ENCODE data around the gene TNKS1BP1. TPM values are rescaled to one million over a fixed set of nuclear protein-coding genes. Genes with fewer than 3 reads are reported as not detected.

TNKS1BP1 gene
- total RNA-seq, 1 donor from 2014 or later = 122 TPM

DNA sequence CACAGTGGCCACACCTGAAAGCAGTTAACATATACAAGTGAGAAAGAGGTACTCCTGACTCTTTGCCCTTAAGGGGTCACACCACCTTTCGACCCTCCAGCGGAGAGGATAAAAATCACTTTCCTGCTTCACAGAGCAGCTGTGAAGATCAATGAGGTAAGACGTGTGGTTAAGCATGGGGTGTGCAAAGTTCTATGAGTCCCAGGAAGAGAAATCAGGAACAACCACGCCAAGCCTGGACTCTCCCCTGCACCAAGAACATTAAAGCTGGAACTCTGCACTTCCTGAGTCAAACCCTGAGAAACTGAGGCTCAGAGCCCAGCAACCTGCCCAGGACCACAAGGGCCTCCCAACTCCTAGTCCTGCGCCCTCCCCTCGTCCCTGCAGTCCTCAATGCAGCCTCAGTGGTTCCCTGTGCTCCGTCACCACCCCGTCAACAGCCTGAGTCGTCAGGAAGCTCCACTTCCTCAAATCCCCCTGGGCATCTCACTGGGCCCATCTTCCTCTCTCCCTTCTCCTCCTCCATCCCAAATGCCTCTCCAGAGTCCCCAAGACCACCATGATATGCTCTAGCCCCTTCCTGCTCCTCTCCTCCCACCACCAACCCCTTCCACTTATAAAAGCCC, 17.7 kb downstream of the TNKS1BP1 start:
- TF ChIP-seq, protein P1, sequence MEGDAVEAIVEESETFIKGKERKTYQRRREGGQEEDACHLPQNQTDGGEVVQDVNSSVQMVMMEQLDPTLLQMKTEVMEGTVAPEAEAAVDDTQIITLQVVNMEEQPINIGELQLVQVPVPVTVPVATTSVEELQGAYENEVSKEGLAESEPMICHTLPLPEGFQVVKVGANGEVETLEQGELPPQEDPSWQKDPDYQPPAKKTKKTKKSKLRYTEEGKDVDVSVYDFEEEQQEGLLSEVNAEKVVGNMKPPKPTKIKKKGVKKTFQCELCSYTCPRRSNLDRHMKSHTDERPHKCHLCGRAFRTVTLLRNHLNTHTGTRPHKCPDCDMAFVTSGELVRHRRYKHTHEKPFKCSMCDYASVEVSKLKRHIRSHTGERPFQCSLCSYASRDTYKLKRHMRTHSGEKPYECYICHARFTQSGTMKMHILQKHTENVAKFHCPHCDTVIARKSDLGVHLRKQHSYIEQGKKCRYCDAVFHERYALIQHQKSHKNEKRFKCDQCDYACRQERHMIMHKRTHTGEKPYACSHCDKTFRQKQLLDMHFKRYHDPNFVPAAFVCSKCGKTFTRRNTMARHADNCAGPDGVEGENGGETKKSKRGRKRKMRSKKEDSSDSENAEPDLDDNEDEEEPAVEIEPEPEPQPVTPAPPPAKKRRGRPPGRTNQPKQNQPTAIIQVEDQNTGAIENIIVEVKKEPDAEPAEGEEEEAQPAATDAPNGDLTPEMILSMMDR (conservative IDR thresholded peaks at IDR 0.05) = no peak
- peaks cover 55% of the 10 kb centered on the region for H3K4me1 Mint-ChIP-seq (ENCODE audit: unreplicated experiment)
- no peaks in the 10 kb centered on the region for H3K27me3 Mint-ChIP-seq
- H3K4me3 Mint-ChIP-seq = peak overlapping the region; percentile 14
- DNase-seq (ENCODE audit: extremely low spot score, unreplicated experiment) = no peak
- H3K27ac Mint-ChIP-seq = no peak overlapping the region
- H3K36me3 Mint-ChIP-seq = peaks cover 46% of the 10 kb centered on the region
- H3K9me3 Mint-ChIP-seq = no peaks in the 10 kb centered on the region

DNA sequence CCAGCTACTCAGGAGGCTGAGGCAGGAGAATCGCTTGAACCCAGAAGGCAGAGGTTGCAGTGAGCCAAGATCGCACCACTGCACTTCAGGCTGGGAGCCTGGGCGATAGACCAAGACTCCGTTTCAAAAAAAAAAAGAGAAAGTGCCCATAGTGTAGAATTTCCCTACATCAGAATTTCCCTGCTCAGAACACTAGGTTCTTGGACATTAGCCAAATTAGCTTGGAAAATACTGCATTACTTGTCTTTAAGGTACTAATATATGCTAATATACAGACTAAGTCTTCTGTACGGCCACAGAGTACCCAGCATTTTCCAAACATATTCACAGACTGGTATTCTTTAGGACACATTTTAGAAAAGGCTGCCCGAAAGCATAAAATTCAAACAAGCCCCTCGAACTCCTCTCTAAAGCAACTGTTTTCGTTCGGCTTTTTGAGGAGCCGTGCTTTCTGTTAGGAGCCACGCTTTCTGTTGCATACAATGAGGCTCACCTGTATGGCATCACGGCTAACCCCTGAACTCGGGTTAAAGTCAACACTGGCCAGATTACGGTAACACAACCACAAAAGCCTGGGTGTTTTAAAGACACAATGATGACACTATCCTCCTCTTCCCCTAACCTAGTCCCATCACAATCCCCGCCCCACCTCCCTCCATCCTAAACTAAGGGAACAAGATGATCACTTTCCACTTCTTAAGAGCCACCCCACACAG, 18.4 kb downstream of the TNKS1BP1 start:
- TF ChIP-seq, protein P1 (conservative IDR thresholded peaks at IDR 0.05) = no peak

DNA sequence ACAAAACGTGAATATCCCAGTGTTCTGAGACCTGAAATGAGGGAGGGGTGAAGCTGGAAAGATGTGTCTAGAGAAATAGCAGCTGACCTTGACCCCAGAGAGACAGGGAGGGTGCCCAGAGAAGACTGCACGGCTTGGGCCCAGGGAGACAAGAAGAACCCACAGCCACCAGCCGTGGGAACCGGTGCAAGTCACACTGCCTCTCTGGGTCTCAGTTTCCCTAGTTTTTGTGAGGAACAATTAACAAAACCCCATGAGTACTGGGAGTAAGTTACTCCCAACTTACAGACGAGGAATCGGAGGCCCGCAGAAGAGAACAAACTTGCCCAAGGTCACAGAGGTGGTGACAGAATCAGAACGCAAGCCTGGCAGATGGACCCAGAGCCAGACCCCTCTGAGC, 19.2 kb downstream of the TNKS1BP1 start:
- TF ChIP-seq, protein P1 (conservative IDR thresholded peaks at IDR 0.05) = no peak
- no peak for DNase-seq (ENCODE audit: extremely low spot score, unreplicated experiment)
- no peak overlapping the region for H3K27ac Mint-ChIP-seq
- H3K9me3 Mint-ChIP-seq = no peaks in the 10 kb centered on the region
- no peak overlapping the region for H3K4me3 Mint-ChIP-seq
- H3K4me1 Mint-ChIP-seq (ENCODE audit: unreplicated experiment) = peaks cover 50% of the 10 kb centered on the region
- peaks cover 60% of the 10 kb centered on the region for H3K36me3 Mint-ChIP-seq
- no peaks in the 10 kb centered on the region for H3K27me3 Mint-ChIP-seq

More for the DNA sequence above, 18.4 kb downstream of the TNKS1BP1 start:
- peak overlapping the region; percentile 67 for H3K4me3 Mint-ChIP-seq
- peaks cover 52% of the 10 kb centered on the region for H3K36me3 Mint-ChIP-seq
- H3K27me3 Mint-ChIP-seq = no peaks in the 10 kb centered on the region
- peaks cover 50% of the 10 kb centered on the region for H3K4me1 Mint-ChIP-seq (ENCODE audit: unreplicated experiment)
- no peaks in the 10 kb centered on the region for H3K9me3 Mint-ChIP-seq
- DNase-seq (ENCODE audit: extremely low spot score, unreplicated experiment) = no peak
- H3K27ac Mint-ChIP-seq = no peak overlapping the region

DNA sequence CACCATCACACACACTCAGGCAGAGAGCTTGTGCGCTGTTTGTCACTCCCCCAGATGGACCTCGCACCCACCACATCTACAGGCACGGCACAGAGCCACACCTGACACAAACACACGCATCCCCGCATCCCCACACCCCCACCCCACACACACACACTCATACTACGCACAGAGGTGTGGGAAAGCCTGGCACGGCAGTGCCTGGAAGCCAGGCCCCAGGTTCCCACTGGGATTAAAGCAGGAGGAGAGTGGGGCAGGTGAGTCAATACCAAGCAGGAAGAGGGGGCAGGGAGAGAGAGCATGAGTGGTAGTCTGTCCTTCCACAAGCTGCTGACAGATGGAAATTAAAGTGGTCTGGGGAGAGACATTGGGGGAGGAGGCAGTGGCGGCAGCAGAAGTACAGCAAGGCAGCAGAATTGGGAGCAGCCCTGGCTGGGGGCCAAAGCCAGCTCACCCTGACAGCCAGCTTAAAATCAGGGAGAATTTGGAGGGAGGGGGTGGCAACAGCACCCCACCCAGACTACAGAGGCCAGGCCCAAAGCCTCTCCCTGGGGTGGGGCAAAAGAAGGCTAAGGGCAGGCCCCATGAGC, 20.7 kb downstream of the TNKS1BP1 start:
- Mint-ChIP-seq H3K9me3 (no peaks in the 10 kb centered on the region), H3K4me3 (peak overlapping the region; percentile 59), H3K36me3 (peaks cover 61% of the 10 kb centered on the region), H3K27me3 (no peaks in the 10 kb centered on the region), H3K27ac (peak overlapping the region; percentile 83), H3K4me1 (ENCODE audit: unreplicated experiment) (peaks cover 40% of the 10 kb centered on the region)
- DNase-seq (ENCODE audit: extremely low spot score, unreplicated experiment) = no peak
- TF ChIP-seq, protein P1 (conservative IDR thresholded peaks at IDR 0.05) = no peak

DNA sequence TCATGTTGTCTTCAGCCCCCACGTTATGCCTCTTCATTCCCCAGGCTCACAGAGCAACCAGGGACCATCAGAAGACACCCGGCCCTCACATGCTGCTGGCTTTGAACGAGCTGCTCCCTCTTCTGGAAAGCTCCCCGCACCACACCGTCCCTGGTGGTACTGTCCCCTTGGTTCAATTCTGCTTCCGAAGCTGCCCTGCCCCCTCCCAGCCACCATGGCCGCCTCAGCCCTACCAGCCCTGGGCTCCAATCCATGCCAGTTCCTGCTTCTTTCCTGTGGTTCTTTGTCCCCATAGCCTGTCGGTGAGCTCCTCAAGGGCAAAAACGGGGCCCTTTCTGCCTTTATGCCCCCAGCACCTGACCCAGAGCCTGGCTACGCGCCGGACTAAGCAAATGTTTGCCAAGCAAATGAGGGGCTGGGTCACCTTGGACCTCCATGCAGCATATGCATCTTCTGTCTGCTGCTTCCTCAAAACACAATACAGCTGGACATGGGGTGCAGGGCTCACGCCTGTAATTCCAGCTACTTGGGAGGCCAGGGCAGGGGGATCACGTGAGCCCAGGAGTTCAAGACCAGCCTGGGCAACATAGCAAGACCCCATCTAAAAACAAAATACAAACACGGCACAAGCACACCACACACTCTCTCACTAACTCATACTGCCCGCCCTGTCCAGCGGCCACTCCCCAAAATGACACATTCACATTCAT, 21.3 kb downstream of the TNKS1BP1 start:
- Mint-ChIP-seq H3K4me3 (peak overlapping the region; percentile 10), H3K36me3 (peaks cover 59% of the 10 kb centered on the region), H3K27me3 (no peaks in the 10 kb centered on the region), H3K9me3 (no peaks in the 10 kb centered on the region), H3K27ac (peak overlapping the region; percentile 83), H3K4me1 (ENCODE audit: unreplicated experiment) (peaks cover 35% of the 10 kb centered on the region)
- TF ChIP-seq, protein P1 (conservative IDR thresholded peaks at IDR 0.05) = no peak
- no peak for DNase-seq (ENCODE audit: extremely low spot score, unreplicated experiment)

Data from type B pancreatic cell (in vitro differentiated cells).